Activated CD8-positive, alpha-beta T cell treated with anti-CD3 and anti-CD28 coated beads for 36 hours (primary cell): ENCODE measurements around the gene SLC9A3. TPM values are rescaled to one million over a fixed set of nuclear protein-coding genes. Genes with fewer than 3 reads are reported as not detected.

Experiments
- ATAC-seq: fragments of 200-7000 bp; cut with Tn5 transposase; one replicate; pipeline ENCODE4 v1.10.0; 2021; ENCODE audit warnings: mild to moderate bottlenecking, moderate library complexity
- CTCF ChIA-PET: fragments of 350-600 bp; sonication (Branson Sonifier 250); formaldehyde crosslinking; loops from one replicate; lab custom pipeline; 2021; ENCODE audit warnings: antibody characterized with exemption; lab: Charles Lee
- POLR2A ChIA-PET: fragments of 350-600 bp; sonication (Branson Sonifier 250); formaldehyde crosslinking; loops from one replicate; lab custom pipeline; 2021; ENCODE audit warnings: antibody characterized with exemption; lab: Charles Lee
- DNase-seq: peaks from one replicate; pipeline ENCODE4 v3.0.0-alpha.2; 2020
- H3K27ac Mint-ChIP-seq: one replicate; pipeline ENCODE4 v1.8.0; 2021; ENCODE audit warnings: mild to moderate bottlenecking, mixed read lengths
- H3K27me3 Mint-ChIP-seq: one replicate; pipeline ENCODE4 v1.8.0; 2021; ENCODE audit warnings: mixed read lengths
- H3K36me3 Mint-ChIP-seq: one replicate; pipeline ENCODE4 v1.8.0; 2021; ENCODE audit warnings: low read depth, mixed read lengths
- H3K4me1 Mint-ChIP-seq: one replicate; pipeline ENCODE4 v1.8.0; 2021; ENCODE audit warnings: low read depth, mixed read lengths
- H3K4me3 Mint-ChIP-seq: one replicate; pipeline ENCODE4 v1.8.0; 2021; ENCODE audit warnings: mild to moderate bottlenecking, moderate library complexity, mixed read lengths
- H3K9me3 Mint-ChIP-seq: one replicate; pipeline ENCODE4 v1.8.0; 2021; ENCODE audit warnings: mixed read lengths
- CTCF ChIP-seq: fragments of 200-600 bp; IDR thresholded peaks from one replicate; pipeline ENCODE4 v1.8.0; 2022; ENCODE audit warnings: antibody characterized with exemption, mild to moderate bottlenecking
- intact Hi-C: fragments of 100-400 bp; cut with micrococcal nuclease; formaldehyde crosslinking; loops from one replicate; pipeline ENCODE4 v1.10.0; 2022
- total RNA-seq, 2 experiments: library from RNA; stranded (reverse); gene quantifications; one replicate each; pipeline ENCODE4 v1.2.3, GENCODE V29; 2021

SLC9A3 gene
- total RNA-seq, 2 experiments from 2014 or later, result 3.2 to 3.3 TPM

- POLR2A ChIA-PET, result interaction anchor here (1.1 to 4.3 kb wide), 4 partner anchors 12 to 19 kb away, joined by 3 to 31 read pairs (median 12); partner anchors contain the start of gene EXOC3
- Mint-ChIP-seq H3K4me3 (peak overlapping the region; percentile 54), H3K27ac (peak overlapping the region; percentile 95), H3K27me3 (no peaks in the 10 kb centered on the region), H3K36me3 (peaks cover 75% of the 10 kb centered on the region), H3K9me3 (no peaks in the 10 kb centered on the region), H3K4me1 (peaks cover 67% of the 10 kb centered on the region)
- CTCF ChIA-PET, result interaction anchor here (0.9 to 1.9 kb wide), 3 partner anchors 11 to 14 kb away, joined by 4 to 5 read pairs (median 4); no protein-coding TSS in a partner anchor
- intact Hi-C loops, result loop anchor here (10.0 kb wide), 1 partner anchor 156 kb away; the partner anchor contains the start of gene CEP72
- ATAC-seq (peak; percentile 86), DNase-seq (peak; percentile 83)
- no peak for TF ChIP-seq CTCF
These were observed 65.5 kb downstream of the SLC9A3 start for GRCh38 chr5:458547-459353.

GRCh38 chr5:457195-457961, 66.9 kb downstream of the SLC9A3 start:
- ChIA-PET CTCF (interaction anchor here (1.7 to 1.9 kb wide), 2 partner anchors 10 to 12 kb away, joined by 4 to 5 read pairs; no protein-coding TSS in a partner anchor), POLR2A (interaction anchor here (3.4 kb wide), 1 partner anchor 13 kb away, joined by 20 read pairs; the partner anchor contains the start of gene EXOC3)
- Mint-ChIP-seq H3K27me3 (no peaks in the 10 kb centered on the region), H3K36me3 (peaks cover 76% of the 10 kb centered on the region), H3K9me3 (peaks cover 5% of the 10 kb centered on the region), H3K27ac (peak overlapping the region; percentile 95), H3K4me3 (no peak overlapping the region), H3K4me1 (peaks cover 69% of the 10 kb centered on the region)
- no peak for ATAC-seq
- DNase-seq, result no peak
- no peak for TF ChIP-seq CTCF
- intact Hi-C loops, result loop anchor here (10.0 kb wide), 1 partner anchor 157 kb away; the partner anchor contains the start of gene CEP72

GRCh38 chr5:456351-457194, 67.7 kb downstream of the SLC9A3 start:
- Mint-ChIP-seq H3K9me3 (peaks cover 13% of the 10 kb centered on the region), H3K27me3 (no peaks in the 10 kb centered on the region), H3K36me3 (peaks cover 76% of the 10 kb centered on the region), H3K27ac (peak overlapping the region; percentile 19), H3K4me1 (peaks cover 65% of the 10 kb centered on the region), H3K4me3 (no peak overlapping the region)
- ChIA-PET POLR2A (interaction anchor here (0.9 to 3.4 kb wide), 2 partner anchors 9 to 12 kb away, joined by 6 to 20 read pairs; partner anchors contain the start of gene EXOC3), CTCF (interaction anchor here (1.7 kb wide), 1 partner anchor 9 kb away, joined by 4 read pairs; no protein-coding TSS in a partner anchor)
- TF ChIP-seq CTCF, result no peak
- ATAC-seq, result no peak
- intact Hi-C loops, result loop anchor here (10.0 kb wide), 1 partner anchor 158 kb away; the partner anchor contains the start of gene CEP72
- no peak for DNase-seq

GRCh38 chr5:455806-456205, 68.4 kb downstream of the SLC9A3 start:
- H3K36me3 Mint-ChIP-seq, result peaks cover 80% of the 10 kb centered on the region
- H3K9me3 Mint-ChIP-seq, result peaks cover 18% of the 10 kb centered on the region
- TF ChIP-seq CTCF, result no peak
- H3K27ac Mint-ChIP-seq, result no peak overlapping the region
- ATAC-seq (no peak), DNase-seq (no peak)
- no peak overlapping the region for H3K4me3 Mint-ChIP-seq
- H3K27me3 Mint-ChIP-seq, result no peaks in the 10 kb centered on the region
- POLR2A ChIA-PET, result interaction anchor here (0.9 kb wide), 1 partner anchor 10 kb away, joined by 6 read pairs; no protein-coding TSS in a partner anchor
- CTCF ChIA-PET, result no interaction called here
- peaks cover 63% of the 10 kb centered on the region for H3K4me1 Mint-ChIP-seq
- intact Hi-C loops, result loop anchor here (10.0 kb wide), 1 partner anchor 159 kb away; the partner anchor contains the start of gene CEP72
